HG02642 (cell line): ENCODE measurements around the gene FREM1.
"Not testable (repeated sequence)": the region's sequence is repeated elsewhere in the genome, so short reads cannot be mapped to it uniquely, and the experiment has no call there.

Experiments used
- ATAC-seq: cut with Tn5 transposase; IDR thresholded peaks from one replicate; pipeline ENCODE4 v1.9.1; 2021; ENCODE audit warnings: mild to moderate bottlenecking; ENCODE audit not compliant: unreplicated experiment, poor library complexity

The FREM1 gene, protein sequence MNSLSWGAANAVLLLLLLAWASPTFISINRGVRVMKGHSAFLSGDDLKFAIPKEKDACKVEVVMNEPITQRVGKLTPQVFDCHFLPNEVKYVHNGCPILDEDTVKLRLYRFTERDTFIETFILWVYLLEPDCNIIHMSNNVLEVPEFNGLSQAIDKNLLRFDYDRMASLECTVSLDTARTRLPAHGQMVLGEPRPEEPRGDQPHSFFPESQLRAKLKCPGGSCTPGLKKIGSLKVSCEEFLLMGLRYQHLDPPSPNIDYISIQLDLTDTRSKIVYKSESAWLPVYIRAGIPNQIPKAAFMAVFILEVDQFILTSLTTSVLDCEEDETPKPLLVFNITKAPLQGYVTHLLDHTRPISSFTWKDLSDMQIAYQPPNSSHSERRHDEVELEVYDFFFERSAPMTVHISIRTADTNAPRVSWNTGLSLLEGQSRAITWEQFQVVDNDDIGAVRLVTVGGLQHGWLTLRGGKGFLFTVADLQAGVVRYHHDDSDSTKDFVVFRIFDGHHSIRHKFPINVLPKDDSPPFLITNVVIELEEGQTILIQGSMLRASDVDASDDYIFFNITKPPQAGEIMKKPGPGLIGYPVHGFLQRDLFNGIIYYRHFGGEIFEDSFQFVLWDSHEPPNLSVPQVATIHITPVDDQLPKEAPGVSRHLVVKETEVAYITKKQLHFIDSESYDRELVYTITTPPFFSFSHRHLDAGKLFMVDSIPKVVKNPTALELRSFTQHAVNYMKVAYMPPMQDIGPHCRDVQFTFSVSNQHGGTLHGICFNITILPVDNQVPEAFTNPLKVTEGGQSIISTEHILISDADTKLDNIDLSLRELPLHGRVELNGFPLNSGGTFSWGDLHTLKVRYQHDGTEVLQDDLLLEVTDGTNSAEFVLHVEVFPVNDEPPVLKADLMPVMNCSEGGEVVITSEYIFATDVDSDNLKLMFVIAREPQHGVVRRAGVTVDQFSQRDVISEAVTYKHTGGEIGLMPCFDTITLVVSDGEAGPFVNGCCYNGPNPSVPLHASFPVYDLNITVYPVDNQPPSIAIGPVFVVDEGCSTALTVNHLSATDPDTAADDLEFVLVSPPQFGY (N-terminal part only)

DNA sequence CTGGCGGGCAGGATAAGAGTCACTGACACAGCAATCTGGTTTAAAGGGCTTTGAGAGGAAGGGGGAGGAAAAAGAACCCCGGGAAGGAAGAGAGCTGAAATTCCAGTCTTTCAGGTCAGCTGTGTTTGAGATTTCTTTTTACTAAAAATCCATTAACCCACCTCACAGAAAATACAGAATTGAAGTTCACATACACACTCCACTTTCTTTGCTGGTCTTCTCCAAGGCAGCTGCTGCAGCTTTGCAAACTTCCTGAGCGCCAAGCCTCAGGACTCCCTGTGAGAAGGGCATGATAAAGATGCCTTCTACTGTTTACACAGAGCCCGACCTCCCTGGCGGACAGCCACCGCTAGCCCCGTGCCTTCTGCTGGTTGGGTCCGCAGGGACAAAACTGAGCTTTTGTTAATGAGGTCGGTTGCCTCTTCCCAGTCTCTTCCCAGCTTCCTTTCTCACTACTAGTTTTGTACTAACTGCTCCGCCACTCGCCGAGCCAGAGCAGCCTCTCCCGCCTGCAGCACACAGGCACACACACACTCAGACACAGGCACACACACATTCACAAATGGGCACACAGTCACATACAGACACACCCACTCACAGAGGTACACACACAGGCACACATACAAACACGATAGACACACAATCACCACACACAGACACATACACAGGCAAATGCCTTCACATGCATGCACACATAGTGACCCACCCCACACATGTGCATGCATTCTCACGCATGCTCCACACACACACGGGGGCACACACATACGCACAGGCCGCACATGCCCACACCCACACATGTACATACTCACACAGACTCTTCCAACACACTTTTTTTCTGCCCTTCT, at the start of gene FREM1:
FREM1 (minus strand) TSS at position 468 of the 845 bp plus-strand sequence. CDS start 41,451 bp downstream, outside the sequence.
- no peak for ATAC-seq

DNA sequence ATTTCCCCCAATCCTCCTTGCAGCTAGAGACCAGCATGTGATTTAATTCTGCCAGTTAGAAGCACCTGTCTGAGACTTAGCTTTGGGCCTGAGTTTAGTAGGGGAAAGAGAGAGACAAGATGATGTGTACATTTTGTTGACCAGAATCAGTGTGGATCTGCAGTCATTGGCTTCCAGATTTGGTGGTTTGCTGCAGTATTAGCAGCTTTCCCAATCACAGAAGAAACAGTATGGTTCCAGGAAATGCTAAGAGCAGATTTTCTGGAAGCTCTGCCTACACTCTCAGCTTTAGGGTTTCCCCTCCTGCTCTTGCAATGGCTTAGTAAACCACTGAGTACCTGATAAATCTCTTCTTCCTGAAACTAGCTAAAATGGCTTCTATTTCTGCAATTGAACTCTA, 48.8 kb upstream of the FREM1 start:
- no peak for ATAC-seq

DNA sequence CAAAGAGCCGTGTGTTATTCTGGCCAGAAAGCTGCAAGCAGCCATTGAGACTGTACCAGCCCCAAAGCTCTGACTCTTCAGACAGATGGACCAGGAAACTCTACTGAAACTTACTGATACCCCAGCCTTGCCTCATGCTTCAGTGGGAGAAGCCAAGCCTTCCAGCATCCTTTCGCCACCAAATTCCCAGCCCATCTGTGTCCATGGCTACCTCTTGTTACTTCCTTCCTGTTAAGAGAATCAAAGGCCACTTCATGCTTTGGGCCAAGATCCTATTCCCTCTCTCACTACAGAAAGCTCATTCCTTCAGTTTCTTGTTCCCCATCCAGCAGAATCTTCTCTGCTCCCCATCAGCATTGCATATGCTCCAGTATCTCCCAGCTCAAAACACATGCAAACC, 46.9 kb upstream of the FREM1 start:
- no peak for ATAC-seq

DNA sequence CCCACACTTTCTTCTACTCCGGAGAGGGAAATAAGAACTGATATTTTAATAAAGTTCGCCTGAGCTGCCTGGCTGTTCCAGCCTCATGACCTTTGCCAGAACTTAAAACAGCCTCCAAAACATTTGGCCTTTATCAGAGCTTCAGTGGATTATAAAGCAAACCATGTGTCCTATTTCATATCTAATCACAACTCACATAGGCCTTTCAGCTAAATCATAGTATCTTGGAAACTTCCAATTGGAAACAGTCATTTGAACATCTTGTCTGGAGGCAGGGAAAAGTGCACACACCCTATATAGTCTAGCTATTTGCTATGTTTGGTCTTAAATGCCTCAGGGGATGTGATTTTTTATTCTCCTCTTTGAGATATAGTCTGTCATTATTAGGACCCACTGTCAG, 46.0 kb upstream of the FREM1 start:
- ATAC-seq = no peak

DNA sequence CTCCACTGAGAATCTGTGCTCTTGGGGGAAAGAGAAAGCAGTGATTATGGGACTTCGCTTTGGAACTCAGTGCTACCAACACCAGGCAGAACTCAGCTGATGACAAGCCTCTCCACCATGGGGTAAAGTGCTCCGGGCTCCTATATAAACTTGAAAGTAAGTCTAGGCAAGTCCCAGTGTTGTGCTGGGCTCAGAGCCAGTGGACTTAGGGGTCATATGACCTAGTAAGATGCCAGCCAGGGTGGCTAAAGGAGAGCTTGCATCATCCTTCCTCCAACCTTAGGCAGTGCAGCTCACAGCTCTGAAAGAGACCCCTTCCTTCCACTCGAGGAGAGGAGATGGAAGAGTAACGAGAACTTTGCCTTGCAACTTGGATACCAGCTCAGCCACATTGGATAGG, 35.1 kb upstream of the FREM1 start:
- ATAC-seq = no peak

DNA sequence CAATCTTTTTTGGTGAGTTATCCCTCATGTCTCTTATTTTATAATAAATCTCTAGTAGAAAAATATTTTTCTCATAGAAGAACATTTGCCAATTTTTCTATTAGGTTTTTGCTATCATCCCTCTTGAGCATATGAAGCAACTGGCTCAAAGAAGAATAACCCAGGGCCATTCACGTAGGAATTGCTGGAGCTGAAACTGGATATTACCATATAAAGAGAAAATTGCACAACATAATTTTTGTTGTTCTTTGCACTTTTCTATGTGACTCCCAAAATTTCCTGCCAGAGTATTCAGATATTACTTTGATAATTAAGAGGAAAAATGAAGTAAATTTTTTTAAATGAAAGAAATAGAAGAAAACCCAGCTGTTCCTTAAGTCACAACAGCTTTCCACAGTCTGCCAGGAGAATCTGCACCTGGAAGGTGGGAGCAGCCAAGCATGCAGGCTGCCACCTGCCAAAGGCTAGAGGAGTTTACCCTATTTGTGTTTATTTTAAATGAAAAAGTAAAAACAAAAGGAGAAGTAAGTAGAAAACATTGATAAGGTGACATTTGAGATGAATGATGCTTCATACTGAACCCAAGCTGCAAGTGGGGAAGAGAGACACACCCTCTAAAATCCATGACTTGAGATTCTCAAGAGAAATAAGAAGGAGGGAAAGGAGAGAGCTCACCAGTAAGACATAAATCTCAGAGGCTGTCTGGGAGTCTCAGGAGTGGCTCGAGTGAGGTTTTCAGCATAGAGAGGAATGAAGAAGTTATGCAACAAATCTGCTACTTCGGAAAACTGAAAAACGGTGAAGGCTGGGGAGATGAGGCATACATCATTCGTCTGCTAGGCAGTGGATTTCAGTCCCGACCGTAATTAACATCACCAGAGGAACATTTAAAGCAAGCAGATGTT, 31.5 kb upstream of the FREM1 start:
- ATAC-seq = no peak

DNA sequence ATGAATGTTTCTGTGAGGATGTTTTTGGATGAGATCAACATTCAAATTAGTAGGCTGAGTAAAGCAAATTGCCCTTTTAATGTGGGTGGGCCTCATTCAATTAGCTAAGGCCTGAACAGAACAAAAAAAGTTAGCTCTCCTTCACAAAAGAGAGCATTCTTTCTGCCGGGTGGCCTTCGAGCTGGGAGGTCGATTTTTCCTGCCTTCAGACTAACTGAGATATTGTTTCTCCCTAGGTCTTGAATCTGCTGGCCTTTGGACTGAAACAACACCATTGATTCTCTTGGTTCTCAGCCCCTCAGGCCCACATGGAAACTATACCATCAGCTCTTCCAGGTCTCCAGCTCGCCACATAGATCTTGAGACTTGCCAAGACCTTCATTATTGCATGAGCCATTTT, 29.1 kb upstream of the FREM1 start:
- ATAC-seq = no peak

DNA sequence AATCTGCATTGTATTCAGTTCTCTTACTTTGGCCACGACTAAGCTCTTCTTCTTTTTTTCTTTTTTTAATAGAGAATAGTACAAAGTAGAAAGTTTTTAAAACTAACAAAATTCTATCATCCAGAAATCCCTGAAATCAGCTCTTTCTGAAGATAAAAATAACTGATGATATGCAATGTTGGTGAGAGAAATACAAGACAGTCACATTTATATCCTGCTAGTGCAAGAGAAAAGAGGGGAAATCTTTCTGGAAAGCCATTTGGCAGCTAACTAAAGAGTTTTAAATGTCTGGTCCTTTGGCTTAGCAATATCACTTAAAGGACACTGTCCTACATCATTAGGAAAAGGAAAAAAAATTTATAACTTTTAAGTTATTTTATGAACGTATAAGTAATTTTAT, 27.0 kb upstream of the FREM1 start:
- ATAC-seq = no peak

DNA sequence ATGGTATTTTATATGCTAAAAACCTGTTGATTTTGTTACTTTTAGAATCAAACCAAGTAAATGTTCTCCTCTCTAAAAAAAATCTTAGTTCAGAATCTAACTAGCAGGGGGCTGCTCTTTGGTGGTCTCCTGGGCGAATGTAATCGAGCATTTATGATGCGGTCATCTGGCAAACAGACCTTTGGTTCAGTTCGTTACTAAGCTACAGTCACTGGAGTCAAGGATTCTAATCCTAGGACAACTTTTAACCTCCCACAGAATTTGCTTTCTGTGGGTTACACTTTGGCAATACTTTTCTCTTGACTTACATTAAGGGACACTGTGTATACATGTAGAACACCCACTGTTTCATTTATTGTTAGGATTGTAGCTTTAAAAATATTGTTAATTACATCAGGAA, 26.3 kb upstream of the FREM1 start:
- no peak for ATAC-seq

DNA sequence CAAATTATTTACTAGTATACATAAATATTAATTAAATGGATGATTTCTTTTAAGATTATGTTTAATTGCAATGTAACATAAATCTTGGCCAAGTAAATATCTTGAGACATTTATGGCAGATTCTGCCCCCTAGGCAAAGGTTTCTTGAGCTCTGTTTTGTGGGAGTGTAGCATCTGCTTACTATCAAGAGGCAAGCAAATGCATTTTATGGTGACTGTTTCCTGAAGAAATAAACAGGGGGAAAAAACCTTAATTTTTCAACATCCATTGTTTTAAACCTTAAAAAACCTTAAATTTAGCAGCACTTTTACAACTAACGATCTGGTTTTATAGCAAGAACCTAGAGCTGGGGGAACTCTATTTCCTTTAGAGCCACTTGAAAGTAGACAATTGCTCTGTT, 25.7 kb upstream of the FREM1 start:
- no peak for ATAC-seq

DNA sequence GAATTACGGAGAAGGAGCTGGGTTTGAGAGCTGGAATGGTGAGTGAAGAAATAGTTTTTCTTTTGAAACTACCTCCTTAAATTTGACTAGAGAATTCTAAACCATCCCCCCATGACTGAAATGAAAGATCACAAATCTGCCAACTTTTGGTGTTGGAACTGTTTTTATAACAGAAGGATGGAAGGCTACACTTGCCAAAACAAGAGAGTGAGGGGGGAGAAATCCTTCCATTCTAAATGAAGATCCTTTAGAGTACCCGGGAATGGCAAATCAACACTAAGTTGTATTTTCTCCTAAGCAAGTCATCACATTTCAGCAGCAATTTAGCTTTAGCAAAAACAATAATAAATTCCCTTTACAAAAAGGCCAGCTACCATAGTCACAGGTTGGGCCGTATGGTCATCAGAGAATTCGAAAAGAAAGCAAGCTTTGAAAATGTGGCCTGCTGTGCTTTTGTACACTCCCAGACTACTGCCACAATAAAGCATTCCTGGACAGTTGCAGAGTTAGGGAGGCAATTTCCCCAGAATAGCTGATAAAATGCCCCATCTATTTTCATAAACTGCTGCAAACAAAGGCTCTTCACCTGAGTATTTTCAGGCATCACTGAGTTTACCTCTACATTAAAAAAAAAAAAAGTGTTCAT, 25.0 kb upstream of the FREM1 start:
- no peak for ATAC-seq

DNA sequence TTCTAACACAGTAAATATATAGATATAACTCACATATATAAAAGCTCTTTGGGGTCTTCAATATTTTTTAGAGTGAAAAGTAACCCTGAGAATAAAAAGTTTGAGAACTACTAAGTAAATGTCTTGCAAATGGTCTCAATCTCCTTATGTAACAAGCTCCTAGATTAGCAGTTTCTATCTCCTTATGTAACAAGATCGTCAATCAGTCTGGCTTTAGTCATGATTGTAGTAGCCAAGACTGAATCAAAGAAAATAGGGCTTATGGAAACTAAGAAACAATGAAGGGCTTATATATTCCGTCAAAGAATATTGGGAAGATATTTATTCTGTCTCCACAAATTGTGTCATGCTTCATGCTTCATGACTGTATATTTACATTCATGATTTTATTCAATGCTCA, 22.4 kb upstream of the FREM1 start:
- no peak for ATAC-seq

DNA sequence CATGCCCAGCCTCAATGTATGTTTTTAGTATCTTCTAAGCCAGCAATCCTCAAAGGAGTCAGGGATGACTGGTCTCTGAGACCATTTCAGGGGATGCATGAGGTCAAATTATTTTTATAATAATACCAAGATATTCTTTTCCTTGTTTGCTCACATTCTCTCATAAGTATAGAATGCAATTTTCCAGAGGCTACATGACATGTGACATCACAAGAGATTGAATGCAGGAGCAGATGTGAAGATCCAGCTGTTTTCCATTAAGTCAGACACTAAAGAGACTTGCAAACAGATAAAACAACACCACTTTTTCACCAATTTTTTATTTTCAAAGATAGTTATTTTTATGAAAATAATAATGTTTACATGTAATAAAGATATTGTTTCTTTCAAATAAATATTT, 22.0 kb upstream of the FREM1 start:
- ATAC-seq = no peak

DNA sequence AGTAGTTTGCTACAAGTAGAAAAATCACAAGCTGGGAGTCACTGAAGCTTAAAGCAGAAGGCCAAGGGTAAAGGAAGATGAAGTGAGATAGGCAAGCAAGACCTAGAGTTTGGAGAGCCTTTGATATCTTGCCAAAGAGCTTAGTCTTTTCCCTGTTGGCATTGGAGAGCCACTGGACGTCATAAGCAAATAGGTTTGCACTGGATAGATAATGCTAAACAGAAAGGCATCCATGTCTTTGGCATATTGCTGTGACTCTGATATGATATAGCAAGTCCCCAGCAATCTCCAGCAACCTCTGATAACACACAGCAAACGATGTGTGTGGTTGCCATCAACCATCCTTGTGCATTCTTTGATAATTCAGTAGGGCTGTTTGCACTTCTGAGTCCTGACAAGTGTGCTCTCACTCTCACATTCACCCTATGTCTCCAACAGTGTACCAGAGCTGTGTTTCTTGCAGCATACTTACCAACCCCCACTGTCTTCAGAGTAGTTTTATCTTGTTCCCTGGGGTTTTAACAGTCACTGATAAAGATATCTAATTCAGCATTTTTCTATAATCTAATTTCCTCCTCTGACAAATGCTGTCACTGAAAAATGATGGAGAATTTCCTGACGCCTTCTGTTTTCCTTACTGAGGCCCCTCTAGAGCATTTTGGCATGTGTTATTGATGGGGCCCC, 16.9 kb upstream of the FREM1 start:
- no peak for ATAC-seq

DNA sequence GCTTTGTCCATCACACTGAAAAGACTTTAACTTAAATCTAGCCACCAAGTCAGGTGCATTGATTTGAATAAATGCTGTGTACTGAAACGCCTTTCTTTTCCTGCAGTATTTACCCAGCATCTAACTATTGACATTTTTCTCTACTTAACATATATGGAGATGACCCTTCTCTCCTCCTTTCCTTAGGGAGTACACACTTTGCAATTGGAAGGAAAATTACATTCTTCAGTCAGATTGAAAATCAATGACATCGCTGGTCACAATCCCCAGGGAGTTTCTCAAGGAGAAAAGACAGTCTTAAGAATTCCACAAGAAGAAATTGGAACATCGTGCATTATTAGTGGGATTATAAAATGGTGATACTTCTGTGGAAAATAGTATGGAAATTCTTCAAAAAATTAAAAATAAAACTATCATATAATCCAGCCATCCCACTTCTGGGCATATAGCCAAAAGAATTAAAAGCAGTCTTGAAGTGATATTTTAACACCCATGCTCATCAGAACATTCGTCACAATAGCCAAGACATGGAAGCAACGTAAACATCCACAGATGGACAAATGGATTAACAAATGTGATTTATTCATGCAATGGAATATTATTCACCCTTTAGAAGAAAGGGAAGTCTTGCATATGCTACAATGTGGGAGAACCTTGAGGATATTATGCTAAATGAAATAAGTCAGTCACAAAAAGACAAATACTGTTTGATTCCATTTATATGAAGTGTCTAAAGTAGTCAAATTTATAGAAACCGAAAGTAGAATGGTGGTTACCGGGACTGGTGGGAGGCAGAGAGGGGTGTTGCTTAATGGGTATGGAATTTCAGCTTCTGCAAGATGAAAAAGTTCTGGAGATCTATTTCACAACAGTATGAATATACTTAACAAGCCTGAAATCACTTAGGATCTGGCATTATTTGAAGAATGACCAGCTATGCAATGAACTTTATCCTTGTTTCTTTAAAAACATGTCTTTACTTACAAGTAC, 14.3 kb upstream of the FREM1 start:
- ATAC-seq = no peak

DNA sequence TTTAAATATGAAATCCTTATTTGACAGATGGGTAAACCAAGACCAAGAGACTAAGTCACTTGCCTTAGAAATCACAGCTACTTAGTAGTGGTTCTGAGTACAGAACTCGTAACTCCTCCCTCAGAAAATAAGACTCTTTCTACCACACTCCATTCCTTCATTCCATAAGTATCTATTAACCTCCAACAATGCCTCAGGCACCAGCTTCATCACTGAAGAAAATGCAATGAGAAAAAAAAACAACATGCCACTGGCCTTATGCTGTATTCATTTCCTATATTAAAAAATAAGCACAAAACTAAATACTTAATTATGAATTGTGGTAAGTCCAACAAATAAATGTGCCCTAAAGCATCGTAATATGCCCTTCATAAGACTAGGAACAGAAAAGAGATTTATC, 13.5 kb upstream of the FREM1 start:
- no peak for ATAC-seq

DNA sequence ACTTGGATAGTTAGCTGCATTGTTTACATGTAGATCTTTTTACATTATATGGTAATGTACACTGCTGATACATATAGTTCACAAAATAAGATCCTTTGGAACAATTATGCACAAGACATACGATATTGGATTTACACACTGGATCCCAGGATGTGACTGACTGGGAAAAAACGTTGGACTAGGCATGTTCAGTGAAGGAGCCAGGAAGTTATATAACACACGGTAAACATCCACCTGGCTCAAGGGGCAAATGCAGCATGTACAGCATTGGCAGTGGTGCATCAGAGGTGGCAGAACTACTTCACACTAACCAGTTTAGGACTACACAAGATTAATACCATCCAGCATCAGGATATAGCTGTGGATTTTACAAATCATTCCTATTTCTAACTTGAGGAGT, 10.6 kb upstream of the FREM1 start:
- not testable (repeated sequence) for ATAC-seq
